Ascending aorta (tissue), 2 donors: Measurements from ENCODE around the gene ALDOA. TPM values are rescaled to one million over a fixed set of nuclear protein-coding genes. Genes with fewer than 3 reads are reported as not detected.

Experiments used
- DNase-seq, 2 donors: peaks; one replicate each; pipeline ENCODE4 v3.0.0-alpha.2; 2019; ENCODE audit warnings: low spot score in 2 of 2
- H3K27ac ChIP-seq, 2 donors: fragments of 200-600 bp; sonication (generic); one replicate each; pipeline ENCODE4 v1.5.1; 2016 to 2017; ENCODE audit warnings: mild to moderate bottlenecking in 1 of 2
- H3K27me3 ChIP-seq: fragments of 200-600 bp; sonication (generic); one replicate; pipeline ENCODE4 v1.5.1; 2017
- H3K36me3 ChIP-seq, 2 donors: fragments of 200-600 bp; sonication (generic); one replicate each; pipeline ENCODE4 v1.5.1; 2016
- H3K4me1 ChIP-seq, 2 donors: fragments of 200-600 bp; sonication (generic); one replicate each; pipeline ENCODE4 v1.5.1; 2016 to 2017; ENCODE audit warnings: mild to moderate bottlenecking in 1 of 2
- H3K4me3 ChIP-seq, 2 donors: fragments of 200-600 bp; sonication (generic); one replicate each; pipeline ENCODE4 v1.5.1; 2016 to 2017; ENCODE audit warnings: mild to moderate bottlenecking in 1 of 2
- H3K9me3 ChIP-seq, 2 donors: fragments of 200-600 bp; sonication (generic); one replicate each; pipeline ENCODE4 v1.5.1; 2016
- intact Hi-C: fragments of 100-400 bp; cut with DNase I; formaldehyde crosslinking; loops from one replicate; pipeline ENCODE4 v1.15.1; 2023
- total RNA-seq: library from RNA; depleted of rRNA; stranded (reverse); fragments of >200 nt; gene quantifications from one replicate; pipeline ENCODE4 v1.1.0, GENCODE V29; 2016
- TF ChIP-seq, protein P1 (sequence below), 3 experiments: fragments of 200-600 bp in 2 of 3; fragments of 450-650 bp in 1 of 3; sonication (generic) in 2 of 3; IDR thresholded peaks; one replicate each; pipeline ENCODE4 v1.5.1; 2016 to 2019; ENCODE audit warnings: antibody characterized with exemption in 3 of 3, mild to moderate bottlenecking in 1 of 3, moderate library complexity in 1 of 3

Gene ALDOA
- total RNA-seq, 1 donor from 2014 or later: 1,202 TPM

DNA sequence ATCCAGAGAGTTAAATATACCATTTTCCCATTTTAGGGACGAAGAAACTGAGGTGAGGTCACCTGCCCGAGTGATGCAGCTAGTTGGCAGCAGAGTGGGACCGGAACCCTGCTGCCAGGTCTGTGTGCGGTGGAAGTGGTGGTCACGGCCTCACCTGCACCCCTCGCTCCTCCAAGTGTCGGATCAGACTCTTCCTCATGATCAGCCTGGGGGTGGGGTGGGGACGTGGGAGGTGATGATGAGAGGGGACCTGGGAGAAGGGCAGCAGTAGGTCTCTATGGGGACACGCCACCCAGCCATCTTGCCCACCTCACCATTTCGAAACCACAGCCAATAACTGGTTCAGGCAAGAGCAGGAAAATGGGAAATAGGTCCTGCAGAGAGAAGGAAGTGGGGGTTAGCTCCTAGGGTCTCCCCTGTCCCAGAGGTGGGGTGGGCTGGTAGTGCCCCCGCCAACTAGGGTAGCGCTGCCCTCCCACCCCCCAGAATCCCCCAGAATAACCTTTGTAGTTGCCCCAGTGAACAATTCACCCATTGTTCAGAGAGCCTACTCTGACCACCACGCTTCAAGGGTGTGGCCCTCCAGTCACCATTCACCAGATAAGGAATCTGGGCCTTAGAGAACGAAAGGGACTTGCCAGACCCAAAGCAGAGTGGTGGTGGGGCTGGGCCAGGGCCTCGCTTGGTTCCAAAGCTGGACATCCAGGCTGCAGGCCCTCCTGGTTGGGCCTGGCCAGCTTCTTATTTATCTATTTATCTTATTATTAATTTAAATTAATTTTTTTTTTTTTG is 42.7 kb downstream of the ALDOA start:
- TF ChIP-seq, protein P1, sequence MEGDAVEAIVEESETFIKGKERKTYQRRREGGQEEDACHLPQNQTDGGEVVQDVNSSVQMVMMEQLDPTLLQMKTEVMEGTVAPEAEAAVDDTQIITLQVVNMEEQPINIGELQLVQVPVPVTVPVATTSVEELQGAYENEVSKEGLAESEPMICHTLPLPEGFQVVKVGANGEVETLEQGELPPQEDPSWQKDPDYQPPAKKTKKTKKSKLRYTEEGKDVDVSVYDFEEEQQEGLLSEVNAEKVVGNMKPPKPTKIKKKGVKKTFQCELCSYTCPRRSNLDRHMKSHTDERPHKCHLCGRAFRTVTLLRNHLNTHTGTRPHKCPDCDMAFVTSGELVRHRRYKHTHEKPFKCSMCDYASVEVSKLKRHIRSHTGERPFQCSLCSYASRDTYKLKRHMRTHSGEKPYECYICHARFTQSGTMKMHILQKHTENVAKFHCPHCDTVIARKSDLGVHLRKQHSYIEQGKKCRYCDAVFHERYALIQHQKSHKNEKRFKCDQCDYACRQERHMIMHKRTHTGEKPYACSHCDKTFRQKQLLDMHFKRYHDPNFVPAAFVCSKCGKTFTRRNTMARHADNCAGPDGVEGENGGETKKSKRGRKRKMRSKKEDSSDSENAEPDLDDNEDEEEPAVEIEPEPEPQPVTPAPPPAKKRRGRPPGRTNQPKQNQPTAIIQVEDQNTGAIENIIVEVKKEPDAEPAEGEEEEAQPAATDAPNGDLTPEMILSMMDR (IDR thresholded peaks at IDR 0.05): no peak
- peaks cover 57 to 68% of the 10 kb centered on the region in 2 donors for H3K36me3 ChIP-seq

GRCh38 chr16:30110661-30111060 is 45.1 kb downstream of the ALDOA start:
- H3K4me3 ChIP-seq: no peak overlapping the region
- H3K4me1 ChIP-seq: no peaks in the 10 kb centered on the region
- TF ChIP-seq, protein P1 (IDR thresholded peaks at IDR 0.05): no peak
- no peak overlapping the region for H3K27ac ChIP-seq
- intact Hi-C loops: no loop called here
- no peaks in the 10 kb centered on the region for H3K9me3 ChIP-seq
- no peak for DNase-seq
- peaks cover 48 to 79% of the 10 kb centered on the region in 2 donors for H3K36me3 ChIP-seq
- no peaks in the 10 kb centered on the region for H3K27me3 ChIP-seq

More for the DNA sequence above, 42.7 kb downstream of the ALDOA start:
- no peak overlapping the region for H3K4me3 ChIP-seq
- H3K27me3 ChIP-seq: no peaks in the 10 kb centered on the region
- H3K27ac ChIP-seq: no peak overlapping the region
- no peaks in the 10 kb centered on the region for H3K9me3 ChIP-seq
- intact Hi-C loops: no loop called here
- no peak for DNase-seq
- H3K4me1 ChIP-seq: no peaks in the 10 kb centered on the region

GRCh38 chr16:30112197-30113030 is 46.9 kb downstream of the ALDOA start:
- Histone ChIP-seq H3K27ac (no peak overlapping the region), H3K27me3 (no peaks in the 10 kb centered on the region), H3K36me3 (peaks cover 55 to 83% of the 10 kb centered on the region in 2 donors)

GRCh38 chr16:30113031-30113710 is 47.6 kb downstream of the ALDOA start, which contains the start of gene GDPD3:
GDPD3 (minus strand) TSS chr16:30113537; CDS start chr16:30113478, 59 bp downstream.
- Histone ChIP-seq H3K4me1 (no peaks in the 10 kb centered on the region), H3K27ac (no peak within 1 kb of the TSS), H3K9me3 (no peaks in the 10 kb centered on the region), H3K27me3 (no peaks in the 10 kb centered on the region), H3K36me3 (peaks cover 55 to 83% of the 10 kb centered on the region in 2 donors), H3K4me3 (no peak within 1 kb of the TSS)
- no peak for DNase-seq
- TF ChIP-seq, protein P1 (IDR thresholded peaks at IDR 0.05): no peak
- intact Hi-C loops: no loop called here

More at GRCh38 chr16:30112197-30113030, 46.9 kb downstream of the ALDOA start:
- peak in 1 of 2 donors; percentile 79 for DNase-seq
- H3K9me3 ChIP-seq: no peaks in the 10 kb centered on the region
- TF ChIP-seq, protein P1 (IDR thresholded peaks at IDR 0.05): peak; percentile 58 to 70 (median 62)
- no peak overlapping the region for H3K4me3 ChIP-seq
- no peaks in the 10 kb centered on the region for H3K4me1 ChIP-seq
- intact Hi-C loops: no loop called here

GRCh38 chr16:30113711-30114333 is 48.3 kb downstream of the ALDOA start:
- H3K9me3 ChIP-seq: no peaks in the 10 kb centered on the region
- TF ChIP-seq, protein P1 (IDR thresholded peaks at IDR 0.05): no peak
- H3K36me3 ChIP-seq: peaks cover 55 to 85% of the 10 kb centered on the region in 2 donors
- no peak overlapping the region for H3K4me3 ChIP-seq
- no peaks in the 10 kb centered on the region for H3K27me3 ChIP-seq
- DNase-seq: no peak
- no peaks in the 10 kb centered on the region for H3K4me1 ChIP-seq
- intact Hi-C loops: no loop called here
- H3K27ac ChIP-seq: no peak overlapping the region
